ENCODE results near the gene PTPN22. TPM values are rescaled to one million over a fixed set of nuclear protein-coding genes. Genes with fewer than 3 reads are reported as not detected.

Gene PTPN22
- total RNA-seq, 2 donors from 2014 or later = 3.7 to 5.9 TPM

- no peaks in the 10 kb centered on the region for H3K36me3 ChIP-seq
- H3K9ac ChIP-seq (ENCODE audit: low read depth in 2 of 2, low read length in 2 of 2) = peak overlapping the region; percentile 70 to 94
- intact Hi-C loops (cut with DNase I) = loop anchor here (2.0 kb wide), 2 partner anchors 25 to 67 kb away; partner anchors contain the start of gene HIPK1
- peak overlapping the region; percentile 58 for H3K4me3 ChIP-seq
- peak overlapping the region; percentile 93 for H3K27ac ChIP-seq
- peaks cover 10% of the 10 kb centered on the region for H3K4me1 ChIP-seq
- no peak for TF ChIP-seq CTCF (IDR thresholded peaks at IDR 0.05)
- no peaks in the 10 kb centered on the region for H3K27me3 ChIP-seq
- peak; percentile 35 for DNase-seq
- H3K9me3 ChIP-seq = no peaks in the 10 kb centered on the region
Measured at GRCh38 chr1:113903501-113904292, 32.2 kb upstream of the PTPN22 start.

DNA sequence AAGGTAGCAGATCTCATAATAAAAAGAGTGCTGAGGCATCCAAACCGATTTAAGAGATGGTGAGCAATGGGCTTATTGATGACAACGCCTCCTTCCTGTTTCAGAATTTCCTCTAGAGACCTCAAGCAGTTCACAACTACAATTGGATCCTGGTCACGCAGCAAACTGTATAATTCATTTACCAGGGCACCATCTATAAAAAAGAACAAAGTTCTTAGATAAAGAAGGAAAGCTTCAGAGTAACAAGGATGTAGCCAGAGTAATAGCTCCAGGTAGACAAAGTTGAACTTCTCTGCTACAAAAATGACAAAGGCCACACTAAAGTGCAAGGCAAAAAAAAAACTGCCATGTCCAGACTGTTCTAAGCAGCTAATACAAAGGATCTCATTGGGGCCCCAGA, 29.7 kb upstream of the PTPN22 start:
- Histone ChIP-seq H3K9me3 (no peaks in the 10 kb centered on the region), H3K4me1 (peaks cover 10% of the 10 kb centered on the region), H3K27me3 (no peaks in the 10 kb centered on the region), H3K9ac (ENCODE audit: low read depth in 2 of 2, low read length in 2 of 2) (peak overlapping the region in 1 of 2 donors; percentile 8), H3K4me3 (no peak overlapping the region), H3K36me3 (no peaks in the 10 kb centered on the region), H3K27ac (peak overlapping the region; percentile 93)
- intact Hi-C loops (cut with DNase I) = no loop called here
- TF ChIP-seq CTCF (IDR thresholded peaks at IDR 0.05) = no peak
- no peak for DNase-seq

DNA sequence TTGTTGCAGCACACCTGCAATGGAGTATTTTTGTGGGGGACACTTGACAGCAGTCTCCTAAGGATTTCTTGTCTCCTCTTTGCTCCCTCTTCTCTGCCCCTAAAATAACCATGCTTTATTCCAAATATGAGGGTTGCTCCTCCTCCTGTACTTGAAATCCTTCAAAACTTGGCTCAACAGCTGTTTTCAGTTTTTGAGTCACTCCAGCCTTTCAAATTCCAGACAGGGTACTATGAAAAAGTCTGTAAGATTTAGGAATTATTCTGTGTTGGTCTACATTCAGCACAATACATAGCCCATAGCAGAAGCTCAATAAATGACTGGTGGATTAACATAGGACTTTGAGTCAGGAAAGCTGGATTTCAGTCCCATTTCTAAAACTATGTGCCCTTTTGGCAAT, 27.6 kb upstream of the PTPN22 start:
- no peak for DNase-seq
- intact Hi-C loops (cut with DNase I) = no loop called here
- H3K36me3 ChIP-seq = no peaks in the 10 kb centered on the region
- H3K9ac ChIP-seq (ENCODE audit: low read depth in 2 of 2, low read length in 2 of 2) = no peak overlapping the region
- H3K27ac ChIP-seq = no peak overlapping the region
- TF ChIP-seq CTCF (IDR thresholded peaks at IDR 0.05) = no peak
- no peak overlapping the region for H3K4me3 ChIP-seq
- H3K27me3 ChIP-seq = no peaks in the 10 kb centered on the region
- H3K9me3 ChIP-seq = no peaks in the 10 kb centered on the region
- H3K4me1 ChIP-seq = peaks cover 10% of the 10 kb centered on the region

GRCh38 chr1:113898241-113898814, 26.8 kb upstream of the PTPN22 start:
- no peaks in the 10 kb centered on the region for H3K36me3 ChIP-seq
- intact Hi-C loops (cut with DNase I) = no loop called here
- DNase-seq = no peak

GRCh38 chr1:113895961-113896360, 24.4 kb upstream of the PTPN22 start:
- no peaks in the 10 kb centered on the region for H3K4me1 ChIP-seq
- no peak for DNase-seq
- H3K9ac ChIP-seq (ENCODE audit: low read depth in 2 of 2, low read length in 2 of 2) = no peak overlapping the region
- H3K9me3 ChIP-seq = no peaks in the 10 kb centered on the region
- TF ChIP-seq CTCF (IDR thresholded peaks at IDR 0.05) = no peak
- intact Hi-C loops (cut with DNase I) = no loop called here
- H3K27me3 ChIP-seq = no peaks in the 10 kb centered on the region
- no peaks in the 10 kb centered on the region for H3K36me3 ChIP-seq
- H3K4me3 ChIP-seq = no peak overlapping the region
- H3K27ac ChIP-seq = no peak overlapping the region

More at GRCh38 chr1:113898241-113898814, 26.8 kb upstream of the PTPN22 start:
- peaks cover 10% of the 10 kb centered on the region for H3K4me1 ChIP-seq
- no peak overlapping the region for H3K9ac ChIP-seq (ENCODE audit: low read depth in 2 of 2, low read length in 2 of 2)
- TF ChIP-seq CTCF (IDR thresholded peaks at IDR 0.05) = no peak
- H3K4me3 ChIP-seq = no peak overlapping the region
- no peaks in the 10 kb centered on the region for H3K27me3 ChIP-seq
- H3K27ac ChIP-seq = no peak overlapping the region
- no peaks in the 10 kb centered on the region for H3K9me3 ChIP-seq

Measured in colonic mucosa (tissue), 4 donors.